Caco-2 (cell line): ENCODE results near the gene BNIP5. TPM values are rescaled to one million over a fixed set of nuclear protein-coding genes. Genes with fewer than 3 reads are reported as not detected.

Experiments used
- BruUV-seq: library from RNA; stranded (reverse); fragments of 400-500 nt; replicated peaks from 2 replicates; lab custom pipeline; 2021; lab: Mats Ljungman, UMichigan
- CTCF ChIA-PET: fragments of 300-600 bp; sonication (Branson Sonifier 250); formaldehyde crosslinking; loops from one replicate; lab custom pipeline; 2022; ENCODE audit warnings: antibody characterized with exemption; lab: Charles Lee
- POLR2A ChIA-PET: fragments of 300-600 bp; sonication (Branson Sonifier 250); formaldehyde crosslinking; loops from one replicate; lab custom pipeline; 2022; ENCODE audit warnings: antibody characterized with exemption; lab: Charles Lee
- DNase-seq, 2 experiments: peaks; one replicate each; pipeline versions ENCODE4 v3.0.0 to v3.0.0-alpha.2; 2020 to 2022
- H3K27me3 ChIP-seq: replicated peaks from 2 replicates; pipeline ENCODE4 v1.6.0; 2011; ENCODE audit warnings: low read length; ENCODE audit not compliant: control insufficient read depth, insufficient read depth
- H3K36me3 ChIP-seq: 2 replicates; pipeline ENCODE4 v1.5.1; 2011; ENCODE audit warnings: low read length; ENCODE audit not compliant: control insufficient read depth, insufficient read depth
- H3K4me1 ChIP-seq: fragments of 250-450 bp; sonication (Bioruptor Pico); 2 replicates; pipeline ENCODE4 v1.5.1; 2020; ENCODE audit warnings: mild to moderate bottlenecking
- H3K4me3 ChIP-seq: 2 replicates; pipeline ENCODE4 v1.5.1; 2011; ENCODE audit warnings: low read depth, mild to moderate bottlenecking, control low read depth, low read length
- H3K9me3 ChIP-seq: fragments of 250-450 bp; sonication (Bioruptor Pico); 2 replicates; pipeline ENCODE4 v1.5.1; 2020; ENCODE audit warnings: mild to moderate bottlenecking, moderate library complexity
- H3K27ac Mint-ChIP-seq: one replicate; pipeline ENCODE4 v1.8.0; 2022; ENCODE audit warnings: mixed read lengths; ENCODE audit not compliant: unreplicated experiment
- H3K27me3 Mint-ChIP-seq: one replicate; pipeline ENCODE4 v1.8.0; 2022; ENCODE audit warnings: mixed read lengths; ENCODE audit not compliant: insufficient read depth, unreplicated experiment
- H3K36me3 Mint-ChIP-seq: one replicate; pipeline ENCODE4 v1.8.0; 2022; ENCODE audit warnings: mild to moderate bottlenecking, mixed read lengths; ENCODE audit not compliant: insufficient read depth, unreplicated experiment
- H3K4me1 Mint-ChIP-seq: one replicate; pipeline ENCODE4 v1.8.0; 2022; ENCODE audit warnings: low read depth, mixed read lengths; ENCODE audit not compliant: unreplicated experiment
- H3K4me3 Mint-ChIP-seq: one replicate; pipeline ENCODE4 v1.8.0; 2022; ENCODE audit warnings: mild to moderate bottlenecking, moderate library complexity, mixed read lengths; ENCODE audit not compliant: unreplicated experiment
- H3K9me3 Mint-ChIP-seq: one replicate; pipeline ENCODE4 v1.8.0; 2022; ENCODE audit warnings: mixed read lengths; ENCODE audit not compliant: unreplicated experiment
- intact Hi-C: fragments of 100-400 bp; cut with micrococcal nuclease; formaldehyde crosslinking; loops from one replicate; pipeline ENCODE4 v1.10.0; 2022; ENCODE audit not compliant: unreplicated experiment
- total RNA-seq: library from RNA; stranded (reverse); gene quantifications from 2 replicates; pipeline ENCODE4 v1.2.3, GENCODE V29; 2022
- TF ChIP-seq, protein P1 (sequence below), 2 experiments: fragments of 200-600 bp in 1 of 2; IDR thresholded peaks; 1 replicate in 1 of 2; 2 replicates in 1 of 2; pipeline versions ENCODE4 v1.5.1 to v1.8.0; 2011 to 2022; ENCODE audit warnings: antibody characterized with exemption in 1 of 2, control low read depth in 1 of 2, inconsistent platforms in 1 of 2, low read depth in 1 of 2, low read length in 1 of 2, mild to moderate bottlenecking in 1 of 2, moderate library complexity in 1 of 2; ENCODE audit not compliant: insufficient read depth in 1 of 2, severe bottlenecking in 1 of 2, unreplicated experiment in 1 of 2

The BNIP5 gene
- total RNA-seq, 1 experiment from 2014 or later: 0.50 TPM

DNA sequence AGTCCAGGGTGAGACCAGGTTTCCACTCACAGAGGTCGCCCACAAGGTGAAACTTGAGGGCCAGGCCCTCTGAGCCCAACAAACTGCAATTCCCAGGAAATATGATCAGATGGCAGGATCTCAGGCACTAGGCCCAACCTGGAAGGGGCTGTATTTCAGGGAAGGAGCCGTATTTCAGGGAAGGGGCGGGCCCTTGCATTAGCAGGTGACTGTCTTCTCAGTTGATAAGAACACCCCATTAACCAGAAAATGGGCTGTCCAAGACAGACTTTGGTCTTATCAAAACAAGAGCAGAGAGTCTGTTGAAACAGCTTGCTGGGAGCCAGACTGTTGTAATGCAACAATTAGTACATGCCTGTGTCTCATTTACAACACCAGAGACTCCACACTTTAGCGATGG is 10.9 kb upstream of the BNIP5 start:
- H3K27ac Mint-ChIP-seq: no peak overlapping the region
- H3K27me3 Mint-ChIP-seq: no peaks in the 10 kb centered on the region
- no peaks in the 10 kb centered on the region for H3K27me3 ChIP-seq
- H3K4me1 Mint-ChIP-seq: peaks cover 12% of the 10 kb centered on the region
- no peaks in the 10 kb centered on the region for H3K9me3 Mint-ChIP-seq
- H3K4me3 ChIP-seq: no peak overlapping the region
- H3K4me3 Mint-ChIP-seq: no peak overlapping the region
- intact Hi-C loops: no loop called here
- peaks cover 20% of the 10 kb centered on the region for H3K4me1 ChIP-seq
- H3K36me3 Mint-ChIP-seq: no peaks in the 10 kb centered on the region
- BruUV-seq: no TSS peak
- DNase-seq: peak in 1 of 2 experiments; percentile 20
- POLR2A ChIA-PET: no interaction called here
- H3K36me3 ChIP-seq: no peaks in the 10 kb centered on the region
- TF ChIP-seq, protein P1, sequence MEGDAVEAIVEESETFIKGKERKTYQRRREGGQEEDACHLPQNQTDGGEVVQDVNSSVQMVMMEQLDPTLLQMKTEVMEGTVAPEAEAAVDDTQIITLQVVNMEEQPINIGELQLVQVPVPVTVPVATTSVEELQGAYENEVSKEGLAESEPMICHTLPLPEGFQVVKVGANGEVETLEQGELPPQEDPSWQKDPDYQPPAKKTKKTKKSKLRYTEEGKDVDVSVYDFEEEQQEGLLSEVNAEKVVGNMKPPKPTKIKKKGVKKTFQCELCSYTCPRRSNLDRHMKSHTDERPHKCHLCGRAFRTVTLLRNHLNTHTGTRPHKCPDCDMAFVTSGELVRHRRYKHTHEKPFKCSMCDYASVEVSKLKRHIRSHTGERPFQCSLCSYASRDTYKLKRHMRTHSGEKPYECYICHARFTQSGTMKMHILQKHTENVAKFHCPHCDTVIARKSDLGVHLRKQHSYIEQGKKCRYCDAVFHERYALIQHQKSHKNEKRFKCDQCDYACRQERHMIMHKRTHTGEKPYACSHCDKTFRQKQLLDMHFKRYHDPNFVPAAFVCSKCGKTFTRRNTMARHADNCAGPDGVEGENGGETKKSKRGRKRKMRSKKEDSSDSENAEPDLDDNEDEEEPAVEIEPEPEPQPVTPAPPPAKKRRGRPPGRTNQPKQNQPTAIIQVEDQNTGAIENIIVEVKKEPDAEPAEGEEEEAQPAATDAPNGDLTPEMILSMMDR (IDR thresholded peaks at IDR 0.05; ENCODE audit: insufficient read depth in 1 of 2, low read depth in 1 of 2, low read length in 1 of 2, severe bottlenecking in 1 of 2, unreplicated experiment in 1 of 2): no peak
- no peaks in the 10 kb centered on the region; the same call in 1 of the 2 replicates for H3K9me3 ChIP-seq
- CTCF ChIA-PET: interaction anchor here (0.9 to 1.4 kb wide), 2 partner anchors 13 to 45 kb away, joined by 3 read pairs; no protein-coding TSS in a partner anchor

DNA sequence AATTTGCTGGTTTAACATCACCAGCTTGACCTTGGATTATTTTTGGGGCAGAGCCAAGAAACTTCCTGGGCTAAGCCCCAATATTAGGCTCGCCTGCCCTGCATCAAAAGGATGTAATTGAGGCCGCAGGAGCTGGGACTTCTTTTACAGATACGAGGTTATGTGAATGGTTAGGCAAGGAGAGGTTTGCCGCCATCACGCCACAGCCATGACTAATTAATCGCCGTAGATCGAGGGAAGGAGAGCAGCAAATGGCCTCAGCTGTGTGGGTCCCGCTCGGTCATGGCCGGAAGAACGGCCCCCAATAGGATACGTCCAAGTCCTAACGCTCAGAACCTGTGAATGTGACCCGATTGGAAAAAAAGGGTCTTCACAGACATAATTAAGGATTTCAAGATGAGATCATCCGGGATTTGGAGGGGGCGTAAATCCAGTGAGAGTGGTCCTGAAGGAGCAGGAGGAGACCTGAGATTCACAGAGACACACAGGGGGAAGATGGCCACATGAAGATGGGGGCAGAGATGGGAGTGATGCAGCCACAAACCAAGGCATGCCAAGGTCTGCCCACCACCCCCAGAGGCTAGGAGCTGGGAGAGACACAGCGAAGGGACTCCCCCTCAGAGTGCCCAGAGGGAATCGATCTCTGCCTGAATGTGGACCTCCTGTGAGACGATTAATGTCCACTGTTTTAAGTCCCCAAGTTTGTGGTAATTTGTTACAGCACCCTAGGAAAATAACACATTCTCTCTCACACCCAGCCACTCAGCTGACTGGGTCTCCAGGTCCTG is 10.0 kb upstream of the BNIP5 start:
- H3K4me1 ChIP-seq: peaks cover 20% of the 10 kb centered on the region
- peaks cover 12% of the 10 kb centered on the region for H3K4me1 Mint-ChIP-seq
- no peaks in the 10 kb centered on the region for H3K36me3 ChIP-seq
- H3K9me3 Mint-ChIP-seq: no peaks in the 10 kb centered on the region
- no peak overlapping the region for H3K27ac Mint-ChIP-seq
- intact Hi-C loops: no loop called here
- POLR2A ChIA-PET: no interaction called here
- no peaks in the 10 kb centered on the region for H3K9me3 ChIP-seq
- no peak overlapping the region for H3K4me3 Mint-ChIP-seq
- H3K27me3 ChIP-seq: no peaks in the 10 kb centered on the region
- H3K4me3 ChIP-seq: no peak overlapping the region
- no peak for DNase-seq
- CTCF ChIA-PET: interaction anchor here (0.9 kb wide), 1 partner anchor 14 kb away, joined by 3 read pairs; no protein-coding TSS in a partner anchor
- no TSS peak for BruUV-seq
- TF ChIP-seq, protein P1 (IDR thresholded peaks at IDR 0.05; ENCODE audit: insufficient read depth in 1 of 2, low read depth in 1 of 2, low read length in 1 of 2, severe bottlenecking in 1 of 2, unreplicated experiment in 1 of 2): no peak
- H3K36me3 Mint-ChIP-seq: no peaks in the 10 kb centered on the region
- no peaks in the 10 kb centered on the region for H3K27me3 Mint-ChIP-seq

DNA sequence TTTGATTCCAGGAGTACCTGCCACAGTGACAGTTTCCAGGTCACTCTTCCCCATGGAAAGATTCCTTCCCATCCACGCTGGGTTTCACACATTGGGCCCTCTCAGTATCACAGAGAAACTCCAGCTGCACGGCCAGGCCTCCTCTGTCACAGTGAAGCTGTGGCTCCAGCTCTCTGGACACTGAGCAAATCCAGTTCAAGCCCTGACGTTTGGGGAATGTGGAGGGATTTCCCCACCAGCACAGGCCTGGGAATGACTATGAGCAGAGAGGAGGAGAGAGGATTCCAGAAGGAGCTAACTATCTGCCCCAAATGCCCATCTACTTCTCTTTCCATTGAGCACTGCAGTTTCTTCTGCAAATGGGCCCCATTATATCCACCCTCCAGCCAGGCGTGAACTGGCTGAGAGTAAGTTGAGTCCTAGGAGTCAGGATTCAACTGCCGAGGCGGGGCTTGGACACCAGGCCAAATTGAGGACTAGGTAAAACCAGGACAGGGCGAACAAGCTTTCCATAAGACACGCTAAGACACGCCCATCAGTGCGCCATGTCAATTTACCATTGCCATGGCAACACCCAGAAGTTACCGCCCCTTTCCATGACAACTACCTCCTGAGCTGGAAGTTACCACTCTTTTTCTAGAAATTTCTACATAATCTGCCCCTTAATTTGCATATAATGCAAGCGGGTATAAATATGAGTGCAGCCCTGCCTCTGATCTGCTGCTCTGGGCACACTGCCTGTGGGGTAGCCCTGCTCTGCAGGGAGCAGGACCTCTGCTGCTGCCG is 9.2 kb upstream of the BNIP5 start:
- no peaks in the 10 kb centered on the region for H3K9me3 Mint-ChIP-seq
- POLR2A ChIA-PET: no interaction called here
- Histone ChIP-seq H3K4me1 (peaks cover 19% of the 10 kb centered on the region), H3K36me3 (no peaks in the 10 kb centered on the region), H3K9me3 (no peaks in the 10 kb centered on the region), H3K4me3 (no peak overlapping the region), H3K27me3 (no peaks in the 10 kb centered on the region)
- H3K27ac Mint-ChIP-seq: no peak overlapping the region
- H3K4me1 Mint-ChIP-seq: peaks cover 10% of the 10 kb centered on the region
- TF ChIP-seq, protein P1 (IDR thresholded peaks at IDR 0.05; ENCODE audit: insufficient read depth in 1 of 2, low read depth in 1 of 2, low read length in 1 of 2, severe bottlenecking in 1 of 2, unreplicated experiment in 1 of 2): no peak
- BruUV-seq: no TSS peak
- H3K4me3 Mint-ChIP-seq: no peak overlapping the region
- H3K36me3 Mint-ChIP-seq: no peaks in the 10 kb centered on the region
- intact Hi-C loops: no loop called here
- CTCF ChIA-PET: no interaction called here
- DNase-seq: no peak
- no peaks in the 10 kb centered on the region for H3K27me3 Mint-ChIP-seq
